Stimulated activated CD4-positive, alpha-beta T cell treated with anti-CD3 and anti-CD28 coated beads, Interleukin-15, amount 100 ng/mL, for 24 hours (primary cell): ENCODE measurements around the gene DNHD1.
A peak's percentile ranks its signal among the peaks of the same experiment; 100 is the strongest.

Source experiments
- DNase-seq: peaks from one replicate; pipeline ENCODE4 v3.0.0-alpha.2; 2020

Gene DNHD1

GRCh38 chr11:6599449-6599848 lies 102.4 kb downstream of the DNHD1 start:
- no peak for DNase-seq

DNA sequence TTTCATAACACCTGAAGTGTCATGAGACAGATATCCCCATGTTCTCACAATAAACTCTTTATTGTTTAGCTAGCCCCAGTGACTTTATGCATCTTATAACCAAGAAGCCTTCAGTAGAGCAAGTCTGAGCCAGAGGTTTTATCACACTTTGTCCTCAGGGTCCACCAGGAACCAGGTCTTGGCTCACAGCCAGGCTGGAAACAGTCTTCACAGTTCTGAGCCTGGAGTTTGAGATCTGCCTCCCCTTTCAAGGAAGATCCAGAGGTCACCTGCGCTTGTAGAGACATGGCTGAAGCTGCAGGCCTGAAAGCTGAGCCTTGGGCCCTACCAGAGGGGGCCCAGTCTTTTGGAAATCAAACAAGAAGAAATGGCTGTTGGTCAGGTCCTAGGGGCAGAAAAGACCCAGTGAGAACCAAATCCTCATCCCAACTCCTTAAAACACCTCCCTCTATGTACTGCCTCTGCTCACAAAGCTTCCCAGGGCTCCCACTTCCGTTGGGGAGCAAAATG lies 102.9 kb downstream of the DNHD1 start:
- DNase-seq, result no peak

- DNase-seq, result no peak
These were observed 104.0 kb downstream of the DNHD1 start for GRCh38 chr11:6601041-6601461.

DNA sequence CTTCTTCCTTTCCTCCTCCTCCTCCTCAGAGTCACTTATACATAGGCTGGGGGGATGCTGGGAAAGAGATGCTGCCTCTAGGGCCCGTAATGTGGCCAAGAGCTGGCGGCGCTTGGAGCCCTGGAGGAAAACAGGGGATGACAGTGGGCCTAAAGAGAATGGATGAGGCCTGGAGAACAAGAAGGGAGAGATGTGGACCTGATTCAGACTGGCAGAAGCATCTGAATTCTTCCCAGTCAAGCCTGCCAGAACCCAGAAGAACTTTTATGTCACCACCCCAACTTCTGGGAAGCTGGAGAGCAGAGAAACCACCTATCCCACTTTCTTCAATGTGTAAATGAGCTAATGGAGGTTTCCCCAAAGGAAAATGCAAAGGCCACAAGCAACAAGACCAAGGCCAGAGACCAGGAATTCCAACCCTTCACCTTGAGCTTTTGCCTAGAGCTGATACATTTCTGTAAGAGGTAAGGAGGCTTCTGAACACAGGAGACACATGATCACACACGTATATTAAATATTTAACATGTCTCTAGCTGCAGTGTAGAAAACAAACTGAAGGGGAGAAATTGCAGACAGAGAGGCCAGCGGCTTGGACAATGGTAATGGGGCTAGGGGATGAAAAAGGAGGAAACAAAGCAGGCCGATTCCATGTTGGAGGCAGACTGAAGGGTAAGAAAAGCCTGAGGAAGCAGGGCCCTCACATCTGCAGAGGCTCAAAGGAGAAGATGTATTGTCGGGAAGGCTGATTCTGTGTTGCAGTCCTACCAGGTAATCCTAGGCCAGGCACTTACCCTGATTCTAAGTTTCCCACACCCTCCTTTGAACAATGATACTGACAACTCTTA lies 105.2 kb downstream of the DNHD1 start:
- no peak for DNase-seq

DNA sequence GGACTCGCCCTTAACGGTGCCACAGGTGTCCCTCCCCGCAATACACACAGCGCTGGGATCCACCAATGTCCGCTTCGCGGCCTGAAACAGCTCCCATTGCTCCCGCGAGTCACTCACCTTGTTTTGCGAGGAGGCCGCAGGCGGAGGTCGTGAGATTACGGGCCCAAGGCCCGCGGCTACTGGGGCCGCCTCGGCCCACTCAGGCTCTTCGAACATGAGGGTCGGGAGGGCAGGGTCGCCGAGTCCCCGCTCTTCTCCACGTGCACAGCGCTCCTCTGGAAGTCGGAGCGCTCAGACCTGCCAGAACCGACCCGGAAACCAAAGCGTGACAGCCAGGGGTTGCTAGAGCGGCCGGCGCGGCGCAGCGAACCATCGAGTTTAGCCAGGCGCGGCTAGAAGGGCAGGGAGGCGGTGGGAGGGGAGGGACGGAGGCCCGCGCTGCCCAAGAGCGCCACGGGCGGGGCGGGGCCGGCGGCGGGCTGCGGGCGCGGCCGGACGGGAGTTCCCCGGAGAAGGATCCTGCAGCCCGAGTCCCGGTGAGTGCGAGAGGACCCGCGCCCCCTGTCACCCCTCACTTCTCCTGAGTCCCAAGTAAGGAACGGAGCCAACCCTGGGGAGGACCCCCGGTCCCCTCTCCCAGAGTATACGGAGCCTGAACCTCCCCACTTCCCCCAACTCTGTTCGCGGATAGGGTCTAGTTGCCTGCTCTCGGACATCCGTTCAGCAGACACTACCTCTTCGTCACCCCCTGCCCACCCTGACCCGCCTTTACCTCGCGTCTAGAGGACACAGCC lies 106.4 kb downstream of the DNHD1 start, which contains the start of the genes ILK and RRP8:
TSS of gene ILK (plus strand) at position 488 of the 794 bp plus-strand sequence. CDS start 498 bp downstream, outside the sequence.
TSS of gene RRP8 (minus strand) at position 330 of the 794 bp plus-strand sequence. CDS start at position 216, 114 bp downstream.
- peak; percentile 92 for DNase-seq

DNA sequence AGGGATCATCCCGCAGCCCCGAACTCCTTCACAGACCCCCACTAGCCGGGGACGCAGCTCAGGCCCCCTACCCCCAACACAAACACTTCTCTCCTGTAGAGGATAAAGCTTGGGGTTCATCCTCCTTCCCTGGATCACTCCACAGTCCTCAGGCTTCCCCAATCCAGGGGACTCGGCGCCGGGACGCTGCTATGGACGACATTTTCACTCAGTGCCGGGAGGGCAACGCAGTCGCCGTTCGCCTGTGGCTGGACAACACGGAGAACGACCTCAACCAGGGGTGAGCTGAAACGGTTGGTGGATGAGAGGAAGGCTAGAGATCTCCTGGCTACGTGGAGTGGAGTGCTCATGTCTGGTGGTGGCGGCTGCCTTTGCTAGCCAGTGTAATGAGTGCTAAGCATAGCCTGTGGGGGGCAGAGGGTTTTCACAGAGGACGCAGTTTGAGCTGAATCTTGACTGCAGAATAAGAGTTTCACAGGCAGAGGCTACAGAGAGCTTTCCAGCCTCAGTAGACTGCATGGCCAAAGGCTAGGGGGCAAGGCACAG lies 107.1 kb downstream of the DNHD1 start:
- peak; percentile 61 for DNase-seq

GRCh38 chr11:6604790-6605189 lies 107.7 kb downstream of the DNHD1 start:
- no peak for DNase-seq

- DNase-seq, result peak; percentile 75
These were observed 109.5 kb downstream of the DNHD1 start for GRCh38 chr11:6606471-6607189.

DNA sequence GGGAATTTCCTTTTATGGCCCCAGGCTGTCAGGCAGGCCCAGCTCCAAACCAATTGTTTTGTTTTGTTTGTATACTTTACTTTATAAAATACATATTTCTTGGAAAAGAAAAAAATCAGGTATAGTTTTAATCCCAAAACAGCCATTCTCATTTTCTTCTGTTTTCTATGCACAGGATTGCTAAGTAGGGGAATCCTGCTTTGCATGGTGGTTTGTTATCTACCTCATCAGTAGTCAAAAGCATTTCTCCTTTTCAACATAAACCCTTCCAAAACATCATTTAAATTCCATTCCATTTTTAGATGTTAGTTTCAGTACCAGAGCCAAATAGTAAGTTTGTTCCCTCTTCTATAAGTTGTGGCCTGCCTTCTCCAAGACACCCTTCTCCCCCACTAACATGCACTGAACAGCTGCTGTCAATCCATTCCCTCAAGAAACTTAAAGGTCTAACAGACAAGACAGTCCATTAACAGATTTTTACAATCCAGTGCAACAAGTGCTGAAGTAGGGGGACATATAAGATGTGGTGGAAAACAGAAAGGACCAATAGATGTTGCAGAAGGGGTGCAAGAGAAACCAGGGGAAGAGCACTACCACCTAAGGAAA lies 110.2 kb downstream of the DNHD1 start:
- DNase-seq, result no peak

- DNase-seq, result no peak
These were observed 110.9 kb downstream of the DNHD1 start for GRCh38 chr11:6608011-6608410.

- no peak for DNase-seq
These were observed 111.8 kb downstream of the DNHD1 start for GRCh38 chr11:6608726-6609501.

- DNase-seq, result no peak
These were observed 112.5 kb downstream of the DNHD1 start for GRCh38 chr11:6609502-6610015.

DNA sequence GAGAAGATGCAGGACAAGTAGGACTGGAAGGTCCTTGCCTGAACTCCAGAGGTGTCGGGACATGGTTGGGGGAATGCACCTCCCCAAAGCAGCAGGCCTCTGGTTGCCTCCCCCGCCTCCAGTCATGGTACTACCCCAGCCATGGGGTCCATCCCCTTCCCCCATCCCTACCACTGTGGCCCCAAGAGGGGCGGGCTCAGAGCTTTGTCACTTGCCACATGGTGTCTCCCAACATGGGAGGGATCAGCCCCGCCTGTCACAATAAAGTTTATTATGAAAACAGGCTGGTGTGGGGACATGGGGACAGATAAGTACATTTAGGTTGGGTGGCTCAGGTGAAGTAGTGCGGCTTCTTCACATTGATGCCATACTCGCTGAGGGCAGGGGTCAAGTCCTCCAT lies 113.5 kb downstream of the DNHD1 start:
- DNase-seq, result no peak

DNA sequence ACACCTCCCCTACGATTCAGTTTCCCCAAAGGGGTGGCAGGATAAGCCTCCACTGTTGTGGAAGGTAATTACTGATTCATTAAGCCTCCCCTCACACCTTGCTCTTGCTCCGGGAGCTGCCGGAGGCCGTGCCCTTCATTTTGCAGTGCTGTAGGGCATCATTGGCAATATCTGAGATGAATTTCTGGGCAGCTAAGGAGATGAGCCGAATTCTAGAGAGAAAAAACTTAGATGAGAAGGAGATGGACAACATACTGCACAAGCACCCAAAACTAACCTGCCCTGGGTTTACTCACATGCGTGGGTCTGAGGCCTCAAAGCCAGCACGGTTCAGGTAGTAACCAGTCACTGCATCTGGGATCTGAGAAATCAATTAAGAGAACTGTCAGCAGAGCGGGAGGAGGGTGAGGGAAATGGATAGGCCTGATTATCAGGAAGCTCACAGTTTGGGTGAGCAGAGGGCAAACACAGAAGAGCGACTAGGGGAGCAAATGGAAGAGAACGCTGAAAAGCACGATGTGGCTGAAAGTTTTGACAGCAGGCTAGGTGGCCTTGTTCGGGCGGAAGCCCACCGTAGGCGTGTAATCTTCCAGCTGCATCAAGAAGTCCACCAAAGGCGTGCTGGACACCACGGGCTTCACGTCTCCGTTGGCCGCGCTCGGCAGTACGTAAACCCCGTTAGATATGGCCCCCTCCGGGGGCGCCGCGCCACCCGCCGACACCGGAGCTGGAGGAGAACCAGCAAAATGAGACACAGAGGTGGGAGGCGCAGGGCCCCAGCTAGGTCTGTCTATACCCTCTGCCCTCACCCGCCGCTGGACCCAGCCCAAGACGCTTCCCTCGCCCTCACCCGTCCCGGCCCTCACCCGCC lies 114.2 kb downstream of the DNHD1 start:
- peak; percentile 38 for DNase-seq

DNA sequence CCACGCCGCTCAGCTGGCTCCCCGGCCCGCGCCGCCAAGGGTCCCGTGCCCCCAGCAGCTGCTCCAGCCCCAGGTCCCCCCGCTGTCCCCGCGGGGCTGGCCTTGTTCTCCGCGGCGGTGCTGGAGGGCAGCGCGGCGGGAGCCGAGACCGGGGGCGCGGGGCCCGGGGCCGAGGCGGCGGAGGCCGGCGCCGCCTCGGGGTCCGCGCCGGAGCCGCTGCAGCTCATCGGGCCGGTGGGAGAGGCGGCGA lies 114.8 kb downstream of the DNHD1 start:
- no peak for DNase-seq

DNA sequence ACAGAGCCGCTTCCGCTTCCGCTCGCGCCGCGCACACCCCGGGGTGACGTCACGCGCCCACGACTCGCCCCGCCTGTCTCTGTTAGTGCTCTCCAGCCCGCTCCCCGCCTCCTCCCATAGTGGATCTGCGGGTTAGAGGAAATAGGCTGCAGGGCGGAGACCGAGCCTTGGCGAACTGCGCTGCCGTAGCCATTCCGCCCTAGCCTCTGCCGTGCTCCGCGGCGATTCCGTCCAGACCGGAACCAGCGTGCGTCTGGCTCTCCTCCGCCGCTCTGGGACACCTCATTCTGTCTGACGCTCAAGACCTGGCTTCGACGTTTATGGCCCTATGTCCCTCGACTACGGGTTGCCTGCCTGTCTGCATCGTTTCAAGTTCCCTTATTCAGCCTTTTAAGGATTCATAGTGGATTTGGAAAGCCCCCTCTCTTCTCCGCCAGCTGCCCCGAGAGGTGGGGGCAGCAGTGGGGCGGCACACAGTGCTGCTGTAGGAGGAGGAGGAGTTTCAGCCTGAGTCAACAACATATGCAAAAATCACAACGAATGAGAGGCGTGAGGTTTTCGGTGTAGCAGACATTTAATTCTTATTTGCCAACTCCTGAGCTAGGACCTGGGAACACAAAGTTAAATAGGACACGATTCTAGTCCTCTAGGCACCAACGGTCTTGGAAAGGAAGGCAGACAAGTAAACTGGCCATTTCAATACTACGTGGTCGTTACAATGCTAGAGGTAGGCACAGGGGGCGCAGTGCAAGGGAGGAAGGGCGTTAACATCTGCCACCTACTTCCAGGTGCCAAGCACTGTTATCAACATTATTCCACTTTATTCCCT lies 115.3 kb downstream of the DNHD1 start, which contains the start of gene TAF10:
TSS of gene TAF10 (minus strand) at position 4 of the 829 bp plus-strand sequence. CDS start 27 bp downstream, outside the sequence.
- peak; percentile 98 for DNase-seq

GRCh38 chr11:6613496-6613895 lies 116.4 kb downstream of the DNHD1 start:
- DNase-seq, result no peak

DNA sequence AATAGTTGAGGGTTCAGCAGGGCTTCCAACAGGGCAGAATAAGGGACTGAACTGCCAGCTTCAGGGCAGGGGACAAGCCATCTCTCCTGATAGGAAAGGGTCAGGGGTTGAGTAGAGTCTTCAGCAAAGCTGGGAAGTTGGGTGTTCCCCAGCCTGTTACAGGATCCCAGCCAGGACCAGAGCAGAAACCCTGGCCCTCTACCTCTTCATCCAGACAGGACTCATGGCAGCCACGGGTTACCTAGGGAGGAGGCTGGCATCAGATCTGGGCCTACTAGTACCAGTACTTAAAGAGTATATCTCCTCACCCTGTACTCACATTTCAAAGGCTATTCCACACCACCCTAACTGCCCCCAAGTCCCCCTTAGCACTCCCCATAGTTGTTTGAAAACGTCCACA lies 117.4 kb downstream of the DNHD1 start:
- no peak for DNase-seq

DNA sequence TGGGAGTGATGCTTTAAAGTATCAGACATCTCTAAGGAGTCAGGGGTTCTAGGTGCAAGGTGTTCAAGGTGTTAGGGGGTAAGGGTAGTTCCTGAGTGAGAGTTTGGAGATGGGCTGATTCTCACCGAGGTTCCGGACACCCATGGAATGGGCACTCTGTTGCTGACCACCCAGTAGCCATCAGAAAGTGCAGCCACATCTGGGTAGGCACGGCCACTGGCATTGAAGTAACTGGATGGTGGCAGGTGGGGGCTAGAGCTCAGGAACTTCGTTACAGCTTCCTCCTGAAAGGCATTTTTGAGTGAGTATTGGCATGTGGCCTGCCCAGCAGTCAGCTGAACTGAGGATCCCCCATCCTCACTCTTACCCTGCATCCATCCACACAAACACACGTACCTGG lies 118.0 kb downstream of the DNHD1 start:
- no peak for DNase-seq
